LoVo (cell line): ENCODE data around the gene SLC8B1.

Source experiments
- DNase-seq: peaks from one replicate; pipeline ENCODE4 v3.0.0-alpha.2; 2016; ENCODE audit warnings: low spot score

The SLC8B1 gene

GRCh38 chr12:113318900-113319628, 15.8 kb downstream of the SLC8B1 start:
- DNase-seq: no peak

- DNase-seq: no peak
Measured at GRCh38 chr12:113318046-113318656, 16.8 kb downstream of the SLC8B1 start.

- DNase-seq: no peak
Measured at GRCh38 chr12:113317122-113317521, 17.8 kb downstream of the SLC8B1 start.

GRCh38 chr12:113316155-113316554, 18.8 kb downstream of the SLC8B1 start:
- no peak for DNase-seq

- DNase-seq: no peak
Measured at GRCh38 chr12:113315358-113315757, 19.6 kb downstream of the SLC8B1 start.

GRCh38 chr12:113314121-113314529, 20.8 kb downstream of the SLC8B1 start:
- DNase-seq: no peak

- no peak for DNase-seq
Measured at GRCh38 chr12:113310489-113310888, 24.4 kb downstream of the SLC8B1 start.

- DNase-seq: no peak
Measured at GRCh38 chr12:113306382-113306781, 28.5 kb downstream of the SLC8B1 start.

GRCh38 chr12:113305281-113305856, 29.5 kb downstream of the SLC8B1 start:
- no peak for DNase-seq

GRCh38 chr12:113302886-113303640, 31.8 kb downstream of the SLC8B1 start:
- DNase-seq: no peak

- no peak for DNase-seq
Measured at GRCh38 chr12:113302466-113302865, 32.4 kb downstream of the SLC8B1 start.

- DNase-seq: no peak
Measured at GRCh38 chr12:113301811-113302210, 33.1 kb downstream of the SLC8B1 start.

- DNase-seq: peak; percentile 84
Measured at GRCh38 chr12:113299619-113300237, 35.2 kb downstream of the SLC8B1 start.

- DNase-seq: no peak
Measured at GRCh38 chr12:113298861-113299545, 35.9 kb downstream of the SLC8B1 start.

GRCh38 chr12:113298472-113298817, 36.5 kb downstream of the SLC8B1 start:
- no peak for DNase-seq

- DNase-seq: no peak
Measured at GRCh38 chr12:113297621-113298471, 37.1 kb downstream of the SLC8B1 start.

- DNase-seq: no peak
Measured at GRCh38 chr12:113297214-113297587, 37.7 kb downstream of the SLC8B1 start.

- no peak for DNase-seq
Measured at GRCh38 chr12:113296557-113297213, 38.2 kb downstream of the SLC8B1 start.

- DNase-seq: no peak
Measured at GRCh38 chr12:113295886-113296556, 38.9 kb downstream of the SLC8B1 start.

- DNase-seq: no peak
Measured at GRCh38 chr12:113293100-113293499, 41.8 kb downstream of the SLC8B1 start.
